GM12878 (cell line): ENCODE data around the gene CAMKK1. TPM values are rescaled to one million over a fixed set of nuclear protein-coding genes. Genes with fewer than 3 reads are reported as not detected.

ENCODE experiments used
- ATAC-seq: fragments of 200-7000 bp; cut with Tn5 transposase; 3 replicates; pipeline ENCODE4 v1.9.1; 2020; ENCODE audit warnings: mild to moderate bottlenecking, moderate library complexity
- BruUV-seq: library from RNA; stranded (reverse); fragments of 400-500 nt; replicated peaks from 2 replicates; lab custom pipeline; 2021; lab: Mats Ljungman, UMichigan
- CTCF ChIA-PET: fragments of 300-600 bp; sonication (Branson Sonifier 250); formaldehyde crosslinking; extraction: SDS; loops from one replicate; lab custom pipeline; 2021; ENCODE audit warnings: inconsistent platforms; lab: Yijun Ruan, JAX
- POLR2A ChIA-PET: fragments of 350-600 bp; formaldehyde crosslinking; extraction: SDS; loops from one replicate; lab custom pipeline; 2021; ENCODE audit warnings: inconsistent platforms; lab: Charles Lee
- RAD21 ChIA-PET: fragments of 300-600 bp; sonication (Branson Sonifier 250); formaldehyde crosslinking; loops from one replicate; lab custom pipeline; 2023; ENCODE audit warnings: antibody characterized with exemption; ENCODE audit not compliant: unreplicated experiment; lab: Charles Lee
- SMC1A ChIA-PET: fragments of 300-600 bp; sonication (Branson Sonifier 250); formaldehyde crosslinking; loops from one replicate; lab custom pipeline; 2023; ENCODE audit not compliant: unreplicated experiment, uncharacterized antibody; lab: Charles Lee
- DNase-seq: peaks from one replicate; pipeline ENCODE4 v3.0.0-alpha.2; 2011; ENCODE audit warnings: low read depth, low spot score
- FAIRE-seq: peaks from 3 replicates; lab custom pipeline; 2011; peaks lifted over from hg19 to GRCh38; lab: Jason Lieb, UNC
- H2AFZ ChIP-seq: 2 replicates; pipeline ENCODE4 v1.6.0; 2011; ENCODE audit warnings: low read depth, low read length, control low read depth; ENCODE audit not compliant: control insufficient read depth
- H3K27ac ChIP-seq: 2 replicates; pipeline ENCODE4 v1.5.1; 2011; ENCODE audit warnings: control low read depth; ENCODE audit not compliant: control insufficient read depth, insufficient read depth
- H3K27me3 ChIP-seq, 2 experiments: replicated peaks in 1 of 2; 2 replicates each; pipeline versions ENCODE4 v1.6.0 to v1.6.1; 2011; ENCODE audit warnings: low read length in 1 of 2; ENCODE audit not compliant: control insufficient read depth in 2 of 2, insufficient read depth in 2 of 2
- H3K36me3 ChIP-seq, 2 experiments: 2 replicates each; pipeline ENCODE4 v1.5.1; 2011; ENCODE audit warnings: low read length in 1 of 2; ENCODE audit not compliant: control insufficient read depth in 2 of 2, insufficient read depth in 2 of 2
- H3K4me1 ChIP-seq: 2 replicates; pipeline ENCODE4 v1.6.1; 2011; ENCODE audit warnings: mild to moderate bottlenecking, low read length, moderate library complexity, mixed read lengths; ENCODE audit not compliant: control insufficient read depth, insufficient read depth
- H3K4me2 ChIP-seq: 2 replicates; pipeline ENCODE4 v1.6.0; 2011; ENCODE audit warnings: control low read depth; ENCODE audit not compliant: control insufficient read depth, insufficient read depth
- H3K4me3 ChIP-seq: fragments of 200-600 bp; sonication (generic); 2 replicates; pipeline ENCODE4 v1.5.1; 2016
- H3K79me2 ChIP-seq: 2 replicates; pipeline ENCODE4 v1.6.0; 2011; ENCODE audit warnings: low read length; ENCODE audit not compliant: control insufficient read depth, insufficient read depth
- H3K9ac ChIP-seq: 2 replicates; pipeline ENCODE4 v1.8.0; 2011; ENCODE audit warnings: low read length, control low read depth, mixed read lengths; ENCODE audit not compliant: control insufficient read depth, insufficient read depth
- H3K9me3 ChIP-seq: replicated peaks from 3 replicates; pipeline ENCODE4 v1.5.1; 2011; ENCODE audit warnings: mild to moderate bottlenecking, low read length; ENCODE audit not compliant: control insufficient read depth, insufficient read depth
- H4K20me1 ChIP-seq: 2 replicates; pipeline ENCODE4 v1.6.0; 2011; ENCODE audit not compliant: control insufficient read depth, insufficient read depth
- ATF7 ChIP-seq: fragments of 450-650 bp; IDR thresholded peaks from 2 replicates; pipeline ENCODE4 v1.6.1; 2016; ENCODE audit warnings: low read depth, mild to moderate bottlenecking
- BACH1 ChIP-seq: fragments of 450-650 bp; IDR thresholded peaks from 2 replicates; pipeline ENCODE4 v1.6.1; 2017; ENCODE audit warnings: mild to moderate bottlenecking, borderline replicate concordance
- BHLHE40 ChIP-seq, 2 experiments: fragments of 450-650 bp in 1 of 2; IDR thresholded peaks; 2 replicates each; pipeline ENCODE4 v1.6.1; 2011 to 2017; ENCODE audit warnings: low read depth in 2 of 2, borderline replicate concordance in 1 of 2, improper control_type of control experiment in 1 of 2, low read length in 1 of 2, mild to moderate bottlenecking in 1 of 2
- PAX5 ChIP-seq: IDR thresholded peaks from 2 replicates; pipeline ENCODE4 v1.6.1; 2011; ENCODE audit warnings: low read depth, low read length, borderline replicate concordance
- RFX5 ChIP-seq: IDR thresholded peaks from 2 replicates; pipeline ENCODE4 v1.6.1; 2011; ENCODE audit warnings: low read depth, low read length, improper control_type of control experiment
- STAT1 ChIP-seq: fragments of 450-650 bp; conservative IDR thresholded peaks from 2 replicates; pipeline ENCODE4 v1.6.1; 2014; ENCODE audit warnings: antibody characterized with exemption, mild to moderate bottlenecking
- WGBS: methylation state at CpG from one replicate; pipeline ENCODE4 v1.1.6; 2016; ENCODE audit warnings: low lambda C conversion rate; ENCODE audit not compliant: insufficient replicate concordance, insufficient coverage; ENCODE audit errors: missing lambda C conversion rate; 5-methylcytosine and 5-hydroxymethylcytosine counted together
- in situ Hi-C: fragments of 300-500 bp; cut with MboI; formaldehyde crosslinking; loops from 9 replicates; pipeline ENCODE4 v1.14.3; 2018; ENCODE audit warnings: mixed read lengths
- intact Hi-C: fragments of 100-400 bp; cut with micrococcal nuclease; formaldehyde crosslinking; loops from one replicate; pipeline ENCODE4 v1.14.2; 2022; ENCODE audit not compliant: unreplicated experiment
- polyA plus RNA-seq, 11 experiments: library from polyadenylated mRNA; depleted of rRNA in 4 of 11; unstranded in 6 of 11; stranded (reverse) in 5 of 11; fragments of >200 nt; fragmentation: Nextera tagmentation in 4 of 11; fragmentation: Illumina TruSeq in 1 of 11; extraction: Ambion mirVana in 4 of 11; extraction: Trizol in 1 of 11; gene quantifications; 1 replicate in 1 of 11; 2 replicates in 10 of 11; pipeline versions ENCODE4 v1.2.1 to v1.2.3, GENCODE V29; 2011 to 2016; ENCODE audit warnings: inconsistent platforms in 2 of 11, missing spikeins in 2 of 11, low read depth in 1 of 11
- total RNA-seq, 4 experiments: library from RNA; depleted of rRNA in 3 of 4; stranded (reverse); fragments of >200 nt in 3 of 4; fragmentation: Illumina TruSeq in 1 of 4; extraction: Trizol in 1 of 4; gene quantifications; 2 replicates each; pipeline versions ENCODE4 v1.2.1 to v1.2.3, GENCODE V29; 2013 to 2021
- TF ChIP-seq, protein P1 (sequence below): fragments of 450-650 bp; formaldehyde crosslinking; IDR thresholded peaks from 2 replicates; pipeline ENCODE4 v1.5.0; 2022; ENCODE audit warnings: mild to moderate bottlenecking, missing genetic modification characterization
- TF ChIP-seq, protein P2 (sequence below): IDR thresholded peaks from 2 replicates; pipeline ENCODE4 v1.6.1; 2012; ENCODE audit warnings: low read depth, low read length, improper control_type of control experiment

CAMKK1 gene
- total and polyA plus RNA-seq, 10 of the 15 experiments (the other 5 are each of a cell fraction or from before 2014, with no cell fraction given) = 0.06 to 0.84 (median 0.37) TPM

GRCh38 chr17:3890878-3891219, 2.0 kb downstream of the CAMKK1 start:
- no TSS peak for BruUV-seq
- ChIA-PET POLR2A (interaction anchor here (0.5 kb wide), 1 partner anchor 95 kb away, joined by 3 read pairs; no protein-coding TSS in a partner anchor), CTCF (interaction anchor here (0.6 to 1.9 kb wide), 3 partner anchors 27 to 45 kb away, joined by 3 to 10 read pairs (median 4); partner anchors contain the start of gene NCBP3), SMC1A (interaction anchor here (1.3 to 1.8 kb wide), 2 partner anchors 13 to 23 kb away, joined by 3 to 4 read pairs; no protein-coding TSS in a partner anchor), RAD21 (no interaction called here)
- Histone ChIP-seq H3K9me3 (no peaks in the 10 kb centered on the region), H3K36me3 (no peaks in the 10 kb centered on the region), H2AFZ (no peak overlapping the region), H3K4me1 (peaks cover 3% of the 10 kb centered on the region), H3K27me3 (peaks cover 0 to 2% of the 10 kb centered on the region in 2 experiments; a peak in 1 of 4 replicates), H3K79me2 (no peaks in the 10 kb centered on the region), H3K9ac (no peak overlapping the region), H3K4me3 (no peak overlapping the region), H4K20me1 (no peaks in the 10 kb centered on the region), H3K27ac (no peak overlapping the region), H3K4me2 (no peak overlapping the region)
- intact Hi-C loops = no loop called here
- no peak for ATAC-seq
- WGBS = 16% methylated on average over 4 of the region's 4 CpGs
- TF ChIP-seq BACH1 (no peak), STAT1 (no peak), RFX5 (no peak)
- no peak for DNase-seq
- in situ Hi-C loops = no loop called here
- no peak for FAIRE-seq

DNA sequence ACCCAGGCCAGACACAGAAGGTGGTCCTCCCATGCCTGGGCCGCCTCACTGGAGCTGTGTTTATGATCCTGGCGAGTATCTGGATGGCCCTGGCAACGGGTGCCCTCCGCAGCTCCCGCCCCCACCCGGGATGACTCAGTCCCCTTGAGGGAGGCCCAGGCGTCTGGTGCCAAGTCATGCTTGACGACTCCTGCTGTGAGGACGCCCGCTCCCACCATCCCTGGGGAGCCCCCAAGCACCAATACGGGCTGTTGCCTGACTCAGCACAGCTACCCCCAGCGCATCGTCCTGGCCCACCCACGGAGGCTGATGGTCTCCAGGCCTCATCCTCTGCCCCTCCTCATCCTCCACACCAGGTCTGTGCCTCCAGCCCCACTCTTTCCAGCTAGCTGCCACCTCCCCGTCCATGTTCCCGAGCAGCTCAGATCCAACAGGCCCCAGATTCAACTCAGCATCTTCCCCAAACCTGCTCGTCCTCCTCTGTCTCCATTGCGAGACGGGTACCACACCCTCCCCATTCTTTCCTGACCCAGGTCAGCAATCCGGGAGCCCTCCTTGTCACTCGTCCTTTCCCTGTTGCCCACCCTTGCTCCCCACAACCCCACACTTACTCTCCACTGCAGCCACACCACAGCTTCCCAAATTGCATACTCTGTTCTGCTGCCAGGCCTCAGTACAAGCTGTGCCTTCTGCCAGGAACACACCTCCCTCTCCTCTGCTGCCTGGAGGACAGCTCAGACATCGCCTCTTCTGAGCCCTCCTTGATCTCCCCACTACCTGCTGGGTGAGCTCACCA, 2.6 kb downstream of the CAMKK1 start:
- no TSS peak for BruUV-seq
- Histone ChIP-seq H3K4me2 (no peak overlapping the region), H3K79me2 (no peaks in the 10 kb centered on the region), H3K27ac (no peak overlapping the region), H3K4me1 (peaks cover 3% of the 10 kb centered on the region), H3K36me3 (no peaks in the 10 kb centered on the region), H2AFZ (no peak overlapping the region), H3K27me3 (peaks cover 0 to 2% of the 10 kb centered on the region in 2 experiments; a peak in 1 of 4 replicates), H3K9me3 (no peaks in the 10 kb centered on the region), H3K9ac (no peak overlapping the region), H4K20me1 (no peaks in the 10 kb centered on the region), H3K4me3 (no peak overlapping the region)
- CTCF ChIA-PET = interaction anchor here (0.6 to 1.9 kb wide), 4 partner anchors 27 to 456 kb away, joined by 3 to 10 read pairs (median 4); partner anchors contain the start of gene NCBP3
- RAD21 ChIA-PET = interaction anchor here (1.2 kb wide), 1 partner anchor 21 kb away, joined by 4 read pairs; no protein-coding TSS in a partner anchor
- 29% methylated on average over 22 of the region's 22 CpGs for WGBS
- POLR2A ChIA-PET = interaction anchor here (0.5 kb wide), 1 partner anchor 94 kb away, joined by 3 read pairs; no protein-coding TSS in a partner anchor
- ATAC-seq (no peak), FAIRE-seq (no peak), DNase-seq (no peak)
- SMC1A ChIA-PET = interaction anchor here (1.3 to 1.8 kb wide), 2 partner anchors 14 to 24 kb away, joined by 3 to 4 read pairs; no protein-coding TSS in a partner anchor
- in situ Hi-C loops = no loop called here
- intact Hi-C loops = no loop called here
- TF ChIP-seq, protein P1, sequence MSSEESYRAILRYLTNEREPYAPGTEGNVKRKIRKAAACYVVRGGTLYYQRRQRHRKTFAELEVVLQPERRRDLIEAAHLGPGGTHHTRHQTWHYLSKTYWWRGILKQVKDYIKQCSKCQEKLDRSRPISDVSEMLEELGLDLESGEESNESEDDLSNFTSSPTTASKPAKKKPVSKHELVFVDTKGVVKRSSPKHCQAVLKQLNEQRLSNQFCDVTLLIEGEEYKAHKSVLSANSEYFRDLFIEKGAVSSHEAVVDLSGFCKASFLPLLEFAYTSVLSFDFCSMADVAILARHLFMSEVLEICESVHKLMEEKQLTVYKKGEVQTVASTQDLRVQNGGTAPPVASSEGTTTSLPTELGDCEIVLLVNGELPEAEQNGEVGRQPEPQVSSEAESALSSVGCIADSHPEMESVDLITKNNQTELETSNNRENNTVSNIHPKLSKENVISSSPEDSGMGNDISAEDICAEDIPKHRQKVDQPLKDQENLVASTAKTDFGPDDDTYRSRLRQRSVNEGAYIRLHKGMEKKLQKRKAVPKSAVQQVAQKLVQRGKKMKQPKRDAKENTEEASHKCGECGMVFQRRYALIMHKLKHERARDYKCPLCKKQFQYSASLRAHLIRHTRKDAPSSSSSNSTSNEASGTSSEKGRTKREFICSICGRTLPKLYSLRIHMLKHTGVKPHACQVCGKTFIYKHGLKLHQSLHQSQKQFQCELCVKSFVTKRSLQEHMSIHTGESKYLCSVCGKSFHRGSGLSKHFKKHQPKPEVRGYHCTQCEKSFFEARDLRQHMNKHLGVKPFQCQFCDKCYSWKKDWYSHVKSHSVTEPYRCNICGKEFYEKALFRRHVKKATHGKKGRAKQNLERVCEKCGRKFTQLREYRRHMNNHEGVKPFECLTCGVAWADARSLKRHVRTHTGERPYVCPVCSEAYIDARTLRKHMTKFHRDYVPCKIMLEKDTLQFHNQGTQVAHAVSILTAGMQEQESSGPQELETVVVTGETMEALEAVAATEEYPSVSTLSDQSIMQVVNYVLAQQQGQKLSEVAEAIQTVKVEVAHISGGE (CRISPR knock-in tag) = no peak
- TF ChIP-seq RFX5 (no peak), PAX5 (peak; percentile 51; the same call in 1 of the 2 replicates), BHLHE40 (IDR thresholded peaks at IDR 0.05; ENCODE audit: borderline replicate concordance in 1 of 2, low read depth in 2 of 2, low read length in 1 of 2) (peak in 1 of 2 experiments; percentile 24; a peak in 1 of 4 replicates), ATF7 (no peak)
- TF ChIP-seq, protein P2, sequence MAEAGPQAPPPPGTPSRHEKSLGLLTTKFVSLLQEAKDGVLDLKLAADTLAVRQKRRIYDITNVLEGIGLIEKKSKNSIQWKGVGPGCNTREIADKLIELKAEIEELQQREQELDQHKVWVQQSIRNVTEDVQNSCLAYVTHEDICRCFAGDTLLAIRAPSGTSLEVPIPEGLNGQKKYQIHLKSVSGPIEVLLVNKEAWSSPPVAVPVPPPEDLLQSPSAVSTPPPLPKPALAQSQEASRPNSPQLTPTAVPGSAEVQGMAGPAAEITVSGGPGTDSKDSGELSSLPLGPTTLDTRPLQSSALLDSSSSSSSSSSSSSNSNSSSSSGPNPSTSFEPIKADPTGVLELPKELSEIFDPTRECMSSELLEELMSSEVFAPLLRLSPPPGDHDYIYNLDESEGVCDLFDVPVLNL = no peak
